Femur (tissue), 1 donor: ENCODE results near the gene WDR77.

Experiments
- DNase-seq: peaks from one replicate; pipeline ENCODE4 v3.0.0-alpha.2; 2017

Gene WDR77

DNA sequence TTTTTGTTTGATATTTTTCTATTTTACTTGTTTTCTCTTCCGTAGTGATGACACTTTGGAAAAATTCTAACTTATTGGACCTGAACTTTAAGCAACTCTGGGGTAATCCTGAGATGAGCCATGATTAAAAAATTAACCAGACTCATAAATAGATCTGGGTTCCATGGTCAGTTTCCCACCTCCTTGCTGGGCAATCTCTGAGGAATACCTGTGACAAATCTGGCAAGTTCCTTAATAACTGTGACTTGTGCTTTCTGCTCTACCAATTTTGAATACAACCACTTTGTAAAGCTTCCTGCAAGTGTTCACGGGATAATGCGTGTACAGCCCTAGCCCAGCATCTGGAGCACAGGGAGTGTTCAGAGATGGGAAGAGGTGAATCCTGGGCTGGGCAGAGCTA is 24.8 kb downstream of the WDR77 start:
- DNase-seq, result no peak

- DNase-seq, result no peak
Measured at GRCh38 chr1:111422546-111423391, 26.3 kb downstream of the WDR77 start.

DNA sequence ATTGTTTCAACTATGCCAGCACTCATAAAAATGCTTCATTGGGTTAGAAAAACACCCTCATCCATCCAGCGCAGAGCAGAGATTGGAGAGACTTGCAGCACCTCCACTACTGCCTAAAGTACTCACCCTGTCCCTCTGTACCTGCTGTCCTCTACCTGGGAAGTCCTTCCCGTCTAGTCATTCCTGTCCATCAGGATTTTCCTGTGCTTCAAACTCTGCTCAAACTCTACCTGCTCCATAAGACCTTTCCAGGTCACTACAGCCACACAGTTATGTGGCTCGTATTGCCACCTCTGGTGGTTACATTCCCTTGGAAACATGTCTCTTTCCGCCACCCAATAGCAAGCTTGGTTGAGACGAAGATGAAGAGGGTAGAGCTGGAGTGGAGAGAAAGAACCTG is 28.7 kb downstream of the WDR77 start:
- DNase-seq, result no peak

DNA sequence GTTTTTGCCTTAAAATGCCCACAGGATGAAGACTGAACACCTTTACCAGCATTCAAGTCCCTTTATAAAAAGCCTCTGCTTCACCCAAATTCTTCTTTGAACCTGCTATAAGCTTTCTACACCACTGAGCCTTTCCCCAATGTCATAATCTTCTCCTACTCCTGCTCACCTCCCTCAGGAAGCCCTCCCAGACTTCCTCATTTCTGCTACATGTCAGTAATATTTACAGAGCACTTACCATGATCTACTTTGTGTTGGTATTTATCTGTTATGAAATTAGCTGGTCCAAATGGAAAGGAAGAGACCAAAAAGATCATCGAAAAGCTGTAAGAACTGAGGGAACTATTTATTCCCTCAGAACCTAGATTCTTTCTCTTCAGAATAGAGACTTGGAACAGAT is 30.0 kb downstream of the WDR77 start:
- no peak for DNase-seq

- no peak for DNase-seq
Measured at GRCh38 chr1:111417755-111418154, 31.3 kb downstream of the WDR77 start.

DNA sequence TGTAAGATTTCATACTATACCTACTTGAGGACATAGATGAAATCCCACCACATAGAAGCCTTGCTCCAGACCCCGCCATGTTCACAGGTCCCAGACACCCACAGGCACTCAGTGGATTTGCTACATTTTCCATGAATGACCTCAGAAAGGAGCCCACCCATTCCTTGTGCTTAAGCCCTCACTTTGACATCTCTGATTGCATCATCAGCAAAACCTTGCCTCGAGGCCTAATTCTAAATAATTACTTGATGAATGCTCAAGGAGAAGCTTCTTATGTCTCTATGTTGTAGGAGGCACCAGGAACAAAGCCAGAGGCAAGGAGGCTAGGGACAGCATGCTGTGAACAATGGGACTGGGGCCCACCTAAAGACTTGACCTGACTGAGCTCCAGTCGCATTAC is 33.6 kb downstream of the WDR77 start:
- no peak for DNase-seq

- no peak for DNase-seq
Measured at GRCh38 chr1:111414756-111415155, 34.3 kb downstream of the WDR77 start.

- no peak for DNase-seq
Measured at GRCh38 chr1:111412839-111413238, 36.2 kb downstream of the WDR77 start.

DNA sequence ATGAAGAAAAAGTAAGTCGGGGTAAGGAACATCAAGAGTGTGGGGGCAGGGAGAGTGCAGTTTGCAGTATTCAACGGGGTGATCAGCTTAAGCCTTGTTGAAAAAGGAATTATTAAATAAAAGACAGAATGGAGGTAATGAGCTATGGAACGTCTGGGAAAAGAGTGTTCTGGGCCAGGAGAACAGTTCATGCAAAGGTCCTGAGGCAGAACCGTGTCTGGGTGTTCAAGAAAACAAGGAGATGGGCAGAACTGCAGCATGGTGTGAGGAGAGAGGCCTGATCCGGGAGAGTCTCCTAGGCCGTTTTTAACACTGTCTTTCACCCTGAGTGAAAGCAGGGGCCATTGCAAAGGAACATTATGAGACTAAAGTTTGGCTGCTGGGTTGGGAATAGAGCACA is 41.8 kb downstream of the WDR77 start:
- DNase-seq, result no peak

- DNase-seq, result peak; percentile 28
Measured at GRCh38 chr1:111406321-111406768, 42.7 kb downstream of the WDR77 start.

- no peak for DNase-seq
Measured at GRCh38 chr1:111404588-111404987, 44.5 kb downstream of the WDR77 start.

GRCh38 chr1:111402083-111402482 is 47.0 kb downstream of the WDR77 start:
- no peak for DNase-seq

DNA sequence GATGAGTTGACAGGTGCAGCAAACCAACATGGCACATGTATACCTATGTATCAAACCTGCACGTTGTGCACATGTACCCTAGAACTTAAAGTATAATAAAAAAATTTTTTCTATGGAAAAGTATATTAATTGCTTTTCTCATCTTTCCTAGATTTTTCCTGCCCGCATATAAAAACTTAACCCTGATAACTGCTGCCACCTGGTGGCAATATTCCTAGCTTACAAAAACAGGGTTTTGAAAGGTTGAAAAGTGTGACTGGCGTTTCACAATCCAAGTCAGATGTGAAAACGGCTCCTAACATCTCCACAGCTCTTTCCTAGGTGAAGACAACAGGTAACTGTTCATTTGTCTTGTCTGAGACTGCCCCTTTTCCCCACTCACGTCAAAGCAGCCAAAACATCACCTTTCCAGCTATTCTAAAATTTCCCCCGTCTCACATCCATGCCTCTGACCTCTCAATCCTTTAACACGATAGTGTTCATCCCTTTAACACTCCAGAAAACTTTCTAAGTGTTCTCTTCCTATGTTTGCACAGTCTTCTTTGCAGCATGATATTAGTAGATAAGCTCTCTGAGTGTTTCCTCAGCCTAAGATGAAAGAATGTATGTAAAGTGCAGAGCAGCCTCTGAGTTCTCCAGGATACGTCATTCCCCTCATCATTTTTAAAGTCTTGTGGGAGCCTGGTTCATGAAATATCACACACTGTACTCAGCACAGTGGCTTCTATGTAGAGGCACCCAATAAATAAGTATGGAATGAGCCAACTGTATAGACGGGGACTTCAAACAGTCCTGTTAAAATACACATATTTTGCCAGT is 49.1 kb downstream of the WDR77 start:
- DNase-seq, result no peak

DNA sequence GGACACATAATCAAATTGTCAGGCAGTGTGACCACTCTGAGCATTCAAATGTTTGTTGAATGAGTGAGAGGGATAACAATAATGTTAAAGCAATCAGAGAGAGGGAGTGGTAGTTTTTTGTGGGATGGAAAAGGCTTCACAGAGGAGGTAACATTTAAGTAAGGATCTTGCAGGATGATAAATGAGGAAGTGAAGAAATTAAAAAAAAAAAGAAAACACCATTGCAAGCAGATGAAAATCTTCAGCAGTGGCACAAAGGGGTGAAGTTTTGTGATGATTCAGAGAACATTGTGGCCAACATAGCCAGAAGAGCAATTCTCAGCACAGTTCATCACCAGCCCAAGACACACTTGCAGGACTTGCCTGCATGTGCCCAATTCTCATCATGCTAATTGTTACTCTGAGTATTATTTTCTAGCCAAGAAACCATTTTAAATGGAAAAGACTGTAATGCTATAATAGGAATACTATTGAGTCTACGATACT is 56.6 kb downstream of the WDR77 start:
- DNase-seq, result no peak

DNA sequence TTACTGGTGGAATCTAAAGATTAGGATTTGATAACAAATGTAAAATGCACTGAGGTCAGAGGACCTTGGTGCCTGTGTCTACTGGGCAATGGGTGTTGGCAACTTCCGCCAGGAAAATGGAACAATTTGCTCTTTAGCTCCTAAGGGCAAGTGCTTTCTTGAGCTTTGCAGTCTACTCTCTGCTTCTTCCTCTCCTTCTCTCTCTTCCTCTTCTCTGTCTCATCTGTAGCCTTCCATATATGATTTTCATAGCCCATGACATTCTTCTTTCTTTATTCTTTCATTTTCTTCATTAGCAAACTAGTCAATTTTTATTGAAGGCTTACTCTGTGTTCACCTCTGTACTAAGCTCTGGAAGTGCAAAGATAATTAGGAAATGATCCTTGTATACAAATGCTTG is 57.0 kb downstream of the WDR77 start:
- DNase-seq, result no peak
